HG03280 (cell line): Measurements from ENCODE around the gene LRRC49.
"Not testable (repeated sequence)": the region's sequence is repeated elsewhere in the genome, so short reads cannot be mapped to it uniquely, and the experiment has no call there.

Source experiments
- ATAC-seq: cut with Tn5 transposase; IDR thresholded peaks from one replicate; pipeline ENCODE4 v1.9.1; 2021; ENCODE audit warnings: mild to moderate bottlenecking, moderate library complexity; ENCODE audit not compliant: unreplicated experiment

The LRRC49 gene

DNA sequence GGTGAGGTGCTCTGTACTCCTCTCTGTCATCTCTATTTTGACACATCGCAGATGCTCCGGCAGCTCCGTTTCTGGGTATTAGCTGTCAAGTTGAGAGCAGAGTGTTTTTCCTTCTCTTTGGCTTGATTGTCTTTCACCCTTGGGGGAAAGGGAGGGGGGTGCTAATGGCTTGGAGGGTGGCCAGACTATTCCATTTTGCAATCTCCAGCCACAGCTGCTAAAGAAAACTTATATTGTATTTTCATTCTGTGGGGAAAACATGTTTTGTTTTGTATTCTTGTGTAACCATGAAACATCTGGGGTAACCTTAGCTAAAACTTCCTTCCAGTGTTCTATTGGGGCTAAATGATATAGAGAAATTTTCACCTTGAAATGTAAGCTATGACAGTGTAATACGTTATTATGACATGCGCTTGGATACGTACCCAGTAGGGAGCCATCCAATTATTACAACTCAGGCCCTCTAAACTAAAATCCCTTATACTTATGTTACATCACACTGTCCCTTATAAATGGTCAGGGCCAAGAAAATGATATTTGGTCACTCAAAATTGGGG is 24.6 kb upstream of the LRRC49 start:
- ATAC-seq: no peak

DNA sequence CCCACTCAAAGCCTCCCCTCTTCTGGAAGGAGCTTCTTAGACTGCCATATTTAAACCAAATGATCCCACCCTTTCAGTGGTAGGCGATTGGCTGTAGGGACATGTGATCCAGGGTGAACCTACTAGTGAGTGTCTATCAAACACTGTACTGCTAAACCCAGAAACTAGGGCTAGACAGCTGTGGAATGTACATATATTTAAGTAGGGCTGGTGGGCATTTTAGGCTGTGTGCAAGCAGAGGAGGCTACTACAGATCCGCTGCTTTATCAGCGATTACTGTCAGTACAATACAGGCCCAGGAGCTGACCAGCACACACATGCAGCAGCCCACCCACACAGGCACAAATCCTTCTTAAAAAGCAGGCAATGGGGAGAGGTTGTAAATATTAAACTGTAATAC is 23.3 kb upstream of the LRRC49 start:
- ATAC-seq: no peak

DNA sequence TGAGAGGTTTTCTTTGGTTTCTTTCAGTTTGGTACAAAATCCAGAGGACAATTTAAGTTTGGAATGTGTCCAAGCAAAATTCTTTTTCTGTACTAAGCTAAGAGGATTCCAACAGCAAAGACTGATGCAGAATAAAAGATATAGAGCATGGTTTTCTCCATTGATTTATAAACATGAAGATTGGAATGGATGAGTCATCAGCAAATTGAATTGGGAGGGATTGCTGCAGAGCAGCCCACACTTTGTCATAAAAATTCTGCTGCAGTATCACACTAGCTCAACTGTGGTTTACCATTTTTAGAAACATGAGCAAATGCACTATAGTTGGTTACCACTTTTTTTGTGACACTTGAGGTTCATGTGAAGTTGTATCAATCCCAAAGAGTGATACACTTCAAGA is 22.6 kb upstream of the LRRC49 start:
- no peak for ATAC-seq

DNA sequence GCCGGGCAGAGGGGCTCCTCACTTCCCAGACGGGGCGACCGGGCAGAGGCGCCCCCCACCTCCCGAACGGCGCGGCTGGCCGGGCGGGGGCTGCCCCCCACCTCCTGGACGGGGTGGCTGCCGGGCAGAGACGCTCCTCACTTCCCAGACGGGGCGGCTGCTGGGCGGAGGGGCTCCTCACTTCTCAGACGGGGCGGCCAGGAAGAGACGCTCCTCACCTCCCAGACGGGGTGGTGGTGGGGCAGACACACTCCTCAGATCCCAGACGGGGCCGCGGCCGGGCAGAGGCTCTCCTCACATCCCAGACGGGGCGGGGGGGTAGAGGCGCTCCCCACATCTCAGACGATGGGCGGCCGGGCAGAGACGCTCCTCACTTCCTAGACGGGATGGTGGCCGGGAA is 21.1 kb upstream of the LRRC49 start:
- ATAC-seq: not testable (repeated sequence)

DNA sequence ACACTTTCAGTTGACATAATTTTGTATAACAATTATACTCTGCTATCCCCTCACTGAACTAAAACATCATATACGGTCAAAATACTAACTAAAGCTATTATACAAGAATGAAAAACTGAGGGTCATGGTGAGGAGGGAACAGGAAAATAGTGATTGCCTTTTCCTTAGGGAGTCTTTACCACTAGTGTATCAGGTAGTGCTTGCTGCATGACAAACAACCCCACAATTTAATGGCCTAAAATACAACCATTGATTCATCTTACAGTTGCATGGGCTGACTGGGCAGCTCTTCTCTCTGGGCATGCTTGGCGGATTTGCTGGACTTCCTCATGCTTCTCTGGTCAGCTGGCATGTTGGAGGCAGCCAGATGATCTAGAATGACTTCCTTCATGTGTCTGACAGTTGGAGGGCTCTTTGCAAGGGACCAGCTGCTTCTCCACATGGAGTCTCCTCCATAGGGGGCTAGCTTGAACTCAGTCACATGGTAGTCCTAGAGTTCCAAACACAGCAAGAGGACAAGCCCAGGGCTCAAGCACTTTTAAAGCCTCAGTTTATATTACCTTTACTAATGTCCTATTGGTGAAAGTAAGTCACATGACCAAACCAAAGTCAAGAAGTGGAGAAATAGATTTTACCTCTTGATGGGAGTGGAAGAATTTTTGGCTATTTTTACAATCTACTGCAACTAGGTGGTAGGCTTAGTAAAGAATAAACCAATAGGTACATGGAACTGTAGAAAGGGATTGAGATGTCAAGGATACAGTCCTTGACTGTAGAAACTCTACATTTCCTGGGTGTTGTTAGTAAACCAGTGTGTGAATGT is 19.2 kb upstream of the LRRC49 start:
- ATAC-seq: no peak

DNA sequence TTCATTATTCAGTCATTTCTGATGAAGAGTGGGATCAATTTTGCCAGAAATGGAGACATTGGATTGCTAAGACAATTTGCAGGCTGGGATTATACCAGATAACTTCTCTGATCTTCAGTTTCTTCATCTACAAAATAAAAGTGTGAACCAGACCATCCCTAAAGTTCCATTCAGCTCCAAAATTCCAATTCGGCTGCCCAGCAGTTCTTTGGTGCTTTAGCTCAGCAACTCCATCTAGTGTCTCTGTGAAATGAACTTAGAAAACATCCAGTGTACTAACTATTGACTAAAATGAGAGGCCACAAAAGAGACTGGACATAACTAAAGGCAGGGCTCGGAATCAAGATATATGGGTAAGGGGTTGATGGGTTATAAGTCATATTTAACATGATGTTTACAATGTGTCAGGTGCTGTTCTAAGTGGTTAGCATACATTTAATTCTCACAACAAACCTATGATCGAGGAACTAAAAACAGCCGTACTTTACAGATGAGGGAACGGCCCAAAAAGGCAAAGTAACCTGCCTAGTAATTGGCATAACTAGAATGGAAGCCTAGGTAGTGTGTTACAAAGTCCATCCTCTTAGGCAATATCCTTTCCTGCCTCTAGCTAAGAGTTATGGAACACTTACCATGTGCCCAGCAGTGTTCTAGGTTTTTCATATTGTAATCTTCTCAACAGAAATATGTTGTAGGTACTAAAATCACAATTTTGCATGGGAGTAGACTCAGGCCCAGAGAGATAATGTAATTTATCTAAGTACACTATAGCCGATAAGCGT is 17.4 kb upstream of the LRRC49 start:
- ATAC-seq: no peak

DNA sequence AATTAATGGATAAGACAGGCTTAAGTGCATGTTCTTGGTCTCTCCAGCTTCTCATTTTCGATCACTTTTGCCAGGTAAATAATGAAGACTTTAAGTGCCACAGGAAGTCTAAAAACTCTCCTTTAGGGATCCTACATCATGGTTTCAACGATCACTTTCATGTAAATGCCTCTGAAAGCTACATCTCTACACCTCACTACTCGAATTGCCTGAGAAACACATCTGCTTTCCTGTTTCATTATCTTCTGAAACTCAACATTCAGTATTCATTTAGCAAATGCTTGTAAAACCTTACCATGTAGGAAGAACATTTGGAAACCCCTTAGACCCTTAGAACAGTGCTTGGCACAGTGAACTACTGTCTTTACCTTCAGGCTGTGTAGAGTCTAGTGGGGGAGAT is 16.6 kb upstream of the LRRC49 start:
- no peak for ATAC-seq

DNA sequence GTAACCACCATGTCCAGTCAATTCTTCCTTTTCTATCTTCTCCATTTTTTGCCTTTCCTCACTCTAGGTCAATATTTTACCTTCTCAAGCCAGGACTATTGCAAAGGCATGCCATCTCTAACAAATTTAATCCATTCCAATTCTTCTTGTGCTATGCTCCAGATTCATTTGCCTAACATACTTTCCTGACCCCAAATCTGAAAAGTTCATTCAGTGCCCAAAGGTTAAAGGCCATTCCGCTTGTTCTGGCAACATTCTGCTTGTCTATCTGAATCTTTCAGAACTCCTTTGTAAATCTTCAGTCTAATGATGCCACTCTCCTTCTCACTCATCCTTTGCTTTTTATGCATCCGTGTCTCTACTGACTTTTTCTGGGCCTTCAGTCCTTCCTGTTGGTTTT is 15.9 kb upstream of the LRRC49 start:
- ATAC-seq: no peak

DNA sequence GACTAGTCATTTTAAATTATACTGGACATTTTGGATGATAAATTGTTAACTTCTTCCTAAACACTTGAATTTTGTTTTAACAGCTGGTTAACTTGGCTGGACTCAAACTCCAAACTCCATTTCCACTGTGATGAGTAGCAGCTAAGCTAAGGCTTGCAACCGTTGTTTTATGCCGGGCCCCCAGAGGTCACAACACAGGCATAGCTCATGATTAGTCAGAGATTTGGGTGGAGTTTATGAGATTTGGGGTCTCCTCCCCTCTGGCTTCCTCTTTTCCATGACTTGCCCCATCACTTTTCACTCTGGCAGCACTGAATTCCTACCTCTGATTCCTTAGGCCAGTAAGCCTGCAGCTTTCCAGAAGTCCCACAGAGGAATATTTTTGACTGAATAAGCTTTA is 13.2 kb upstream of the LRRC49 start:
- ATAC-seq: no peak

DNA sequence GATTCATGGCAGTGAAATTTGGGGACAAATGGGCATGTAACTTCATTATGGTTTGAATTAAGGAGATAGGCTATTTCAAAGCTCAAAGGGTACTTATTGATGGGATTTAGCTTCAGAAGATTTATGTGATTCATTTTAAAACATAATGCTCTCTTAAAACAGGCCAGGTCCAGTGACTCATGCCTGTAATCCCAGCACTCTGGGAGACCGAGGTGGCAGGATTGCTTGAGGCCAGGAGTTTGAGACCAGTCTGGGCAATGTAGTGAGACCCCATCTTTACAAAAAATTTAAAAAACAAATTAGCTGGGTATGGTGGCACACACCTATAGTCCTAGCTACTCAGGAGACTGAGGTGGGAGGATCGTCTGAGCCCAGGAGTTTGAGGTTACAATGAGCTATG is 11.8 kb upstream of the LRRC49 start:
- no peak for ATAC-seq

DNA sequence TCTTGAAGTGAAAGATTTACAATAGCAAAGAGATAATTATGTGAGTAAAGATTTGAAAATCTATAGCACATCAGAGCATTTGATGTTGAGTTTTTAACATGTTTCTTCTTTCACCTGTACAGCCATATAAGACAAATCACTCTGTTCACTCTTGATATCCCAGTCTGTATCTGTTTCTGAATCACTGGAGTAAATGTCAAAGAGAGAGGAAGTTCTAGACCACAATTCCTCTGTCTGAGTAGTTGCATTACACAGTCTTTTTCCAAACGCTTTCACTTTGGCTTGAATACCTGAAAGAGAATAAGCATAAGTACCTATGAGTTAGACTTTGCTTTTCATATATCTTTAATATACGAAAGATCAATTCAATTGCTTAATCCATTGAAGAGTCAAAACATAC is 10.3 kb upstream of the LRRC49 start:
- no peak for ATAC-seq

DNA sequence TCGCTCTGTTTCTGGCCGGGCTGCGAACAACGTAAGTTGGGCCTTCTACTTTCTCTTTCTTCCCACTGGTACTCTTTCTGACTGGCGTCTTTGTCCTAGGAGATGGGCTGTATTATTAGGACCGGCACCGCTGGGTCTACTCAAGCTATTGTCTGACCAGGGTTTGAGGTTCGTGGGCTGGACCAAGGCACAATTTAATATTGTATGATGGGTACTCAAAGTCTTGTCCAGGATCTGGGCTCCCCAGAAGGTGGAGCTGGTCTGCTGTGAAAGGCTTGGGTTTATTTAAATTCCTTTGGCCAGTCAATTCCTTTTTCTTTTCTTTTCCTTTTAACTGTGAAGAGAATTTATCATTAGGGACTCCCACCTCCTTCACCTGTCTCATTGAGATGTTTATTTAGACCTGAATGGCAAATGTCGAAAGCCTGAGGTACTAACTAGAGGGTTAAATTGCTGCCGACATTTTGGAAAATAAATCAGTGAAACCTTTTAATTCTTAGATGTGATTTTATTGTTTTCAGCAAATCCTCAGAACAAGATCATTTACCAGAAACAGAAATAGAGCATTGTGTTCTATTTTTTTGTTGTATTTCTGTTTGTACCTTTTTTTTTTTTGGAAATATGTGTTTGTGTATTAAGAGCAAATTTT is 410 bp downstream of the LRRC49 start:
- ATAC-seq: no peak

DNA sequence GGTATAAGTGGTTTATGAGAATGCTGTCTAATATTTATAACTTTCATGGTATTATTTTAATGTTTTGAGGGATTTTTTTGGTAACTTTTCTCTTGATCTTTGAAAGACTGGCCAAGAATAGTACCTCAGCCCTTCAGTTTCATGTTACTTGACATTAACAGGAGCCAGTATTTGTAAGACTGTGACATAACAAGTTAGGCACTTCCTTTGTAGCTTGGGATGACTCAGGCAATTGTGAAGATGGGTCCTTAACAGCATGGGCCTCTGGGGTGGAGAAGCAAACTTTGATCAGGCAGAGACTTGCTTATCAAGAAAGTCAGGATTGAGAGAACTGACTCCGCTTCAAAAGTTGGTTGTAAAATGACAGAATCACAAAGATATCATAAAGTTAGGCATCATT is 9.5 kb downstream of the LRRC49 start:
- ATAC-seq: no peak

DNA sequence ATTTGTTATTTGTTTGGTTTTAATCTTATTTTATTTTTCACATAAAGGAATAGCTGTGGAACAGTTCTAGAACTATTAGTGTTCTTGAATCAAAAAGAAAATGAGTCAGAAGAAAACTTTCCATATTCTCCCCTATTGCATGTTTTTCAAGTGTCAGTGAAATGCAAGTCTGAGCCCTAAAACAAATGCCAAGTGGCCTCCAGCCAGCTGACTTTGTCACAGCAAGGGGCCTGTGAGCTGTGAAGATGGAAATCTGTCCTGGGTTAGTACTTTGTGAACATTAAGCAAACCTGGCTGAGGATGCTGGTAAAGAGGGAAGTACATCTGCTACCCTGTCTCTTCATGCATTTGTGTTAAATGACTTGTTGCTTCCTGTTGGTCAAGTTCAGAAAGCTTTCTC is 14.2 kb downstream of the LRRC49 start:
- ATAC-seq: no peak

DNA sequence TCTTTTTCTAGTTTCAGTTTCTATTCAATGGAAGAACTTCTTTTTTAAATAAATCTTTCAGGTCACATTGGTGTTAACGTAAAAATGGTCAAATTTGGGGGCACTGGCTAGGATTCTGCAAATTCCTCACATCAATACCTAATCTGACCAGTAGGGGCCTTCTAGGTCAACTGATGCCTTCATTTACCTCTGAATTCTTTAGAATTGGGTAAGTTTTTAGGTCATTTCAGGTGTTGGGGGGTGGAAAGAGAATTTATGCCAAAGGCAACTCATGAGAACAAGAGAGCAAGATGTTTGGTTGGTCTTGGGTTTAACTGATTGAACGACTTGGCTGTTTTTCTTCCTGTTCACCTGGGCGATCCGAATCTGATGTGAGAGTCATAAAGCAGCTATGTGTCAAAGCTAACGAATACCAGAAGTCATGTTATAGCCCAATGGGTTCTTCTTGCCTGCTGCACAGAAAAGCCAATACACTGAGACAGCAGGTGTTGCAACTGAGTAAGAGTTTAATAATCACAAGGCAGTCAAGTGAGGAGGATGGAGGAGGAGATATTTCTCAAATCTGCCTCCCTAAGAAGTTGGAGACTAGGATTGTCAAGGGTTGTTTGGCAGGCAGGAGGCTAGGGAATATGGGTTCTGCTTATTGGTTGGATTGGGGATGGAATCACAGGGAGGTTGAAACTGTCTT is 15.3 kb downstream of the LRRC49 start:
- ATAC-seq: no peak

DNA sequence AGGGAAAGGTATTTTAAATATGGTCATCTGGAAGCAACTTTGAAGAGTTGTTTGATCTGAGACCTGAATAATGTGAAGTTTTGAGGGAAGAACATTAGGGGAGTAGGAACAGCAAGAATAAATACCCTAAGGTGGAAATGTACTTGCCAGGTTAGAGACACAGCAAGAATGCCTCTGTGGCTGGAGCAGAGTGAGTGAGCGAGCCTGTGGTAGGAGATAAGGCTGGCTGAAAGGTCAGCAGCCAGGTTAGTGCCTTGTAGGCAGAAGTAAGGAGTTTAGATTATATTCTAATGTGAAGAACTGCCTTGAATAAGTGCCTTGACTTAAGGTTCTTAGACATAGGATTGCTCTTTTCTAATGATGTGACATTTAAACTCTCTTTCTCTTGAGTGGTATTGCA is 18.3 kb downstream of the LRRC49 start:
- ATAC-seq: no peak

DNA sequence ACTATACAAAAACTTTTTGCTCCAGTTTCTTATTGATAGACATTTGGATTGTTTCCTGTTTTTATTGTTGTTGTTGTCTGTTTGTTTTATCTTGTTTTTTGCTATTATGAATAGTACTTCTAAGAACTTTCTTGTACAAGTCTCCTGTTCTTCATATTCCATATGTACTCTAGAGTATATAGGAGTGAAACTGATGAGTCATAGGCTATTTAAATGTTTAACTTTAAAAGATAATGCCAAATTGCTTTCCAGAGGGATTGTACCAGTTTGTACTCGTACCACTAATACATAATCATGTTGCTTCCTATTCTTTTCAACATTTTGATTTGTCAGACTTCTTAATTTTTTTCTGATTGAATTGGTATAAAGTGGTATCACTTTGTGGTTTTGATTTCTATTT is 19.6 kb downstream of the LRRC49 start:
- ATAC-seq: no peak

DNA sequence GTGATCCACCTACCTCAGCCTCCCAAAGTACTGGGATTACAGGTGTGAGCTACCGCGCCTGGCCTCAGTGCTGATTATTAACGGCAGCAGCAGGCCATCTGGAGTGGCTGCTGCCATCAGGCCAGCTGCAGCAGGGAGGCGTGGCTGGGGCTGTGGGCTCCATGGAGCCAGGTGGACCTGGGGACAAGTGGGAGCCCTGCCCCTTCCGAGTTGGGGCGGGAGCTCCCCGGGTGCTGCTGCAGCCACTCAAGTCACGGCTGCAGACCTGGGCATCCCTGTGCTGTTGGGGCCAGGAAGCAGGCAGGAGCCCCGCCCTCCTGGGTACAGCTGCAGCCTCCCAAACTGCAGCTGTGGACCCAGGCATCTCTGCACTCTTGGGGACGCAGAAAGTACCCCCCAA is 23.9 kb downstream of the LRRC49 start:
- no peak for ATAC-seq

DNA sequence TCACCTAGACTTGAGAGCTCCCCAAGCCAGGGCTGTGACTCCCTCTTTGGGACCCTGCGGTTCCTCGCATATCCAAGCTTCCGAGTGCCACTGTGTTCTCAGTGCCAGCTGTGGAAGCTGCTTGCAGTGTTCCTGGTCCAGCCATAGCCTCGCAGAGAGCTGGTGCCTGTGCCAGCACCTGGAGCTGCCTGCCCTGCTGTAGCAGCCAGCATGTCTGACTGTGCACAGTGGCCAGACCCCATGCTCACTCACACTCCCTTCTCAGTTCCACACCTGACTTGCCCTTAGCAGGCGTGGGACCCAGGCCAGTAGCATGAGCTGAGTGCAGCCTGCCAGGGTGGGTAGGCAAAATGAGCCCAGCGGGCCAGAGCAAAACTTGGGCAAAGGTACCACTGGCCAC is 25.3 kb downstream of the LRRC49 start:
- no peak for ATAC-seq

DNA sequence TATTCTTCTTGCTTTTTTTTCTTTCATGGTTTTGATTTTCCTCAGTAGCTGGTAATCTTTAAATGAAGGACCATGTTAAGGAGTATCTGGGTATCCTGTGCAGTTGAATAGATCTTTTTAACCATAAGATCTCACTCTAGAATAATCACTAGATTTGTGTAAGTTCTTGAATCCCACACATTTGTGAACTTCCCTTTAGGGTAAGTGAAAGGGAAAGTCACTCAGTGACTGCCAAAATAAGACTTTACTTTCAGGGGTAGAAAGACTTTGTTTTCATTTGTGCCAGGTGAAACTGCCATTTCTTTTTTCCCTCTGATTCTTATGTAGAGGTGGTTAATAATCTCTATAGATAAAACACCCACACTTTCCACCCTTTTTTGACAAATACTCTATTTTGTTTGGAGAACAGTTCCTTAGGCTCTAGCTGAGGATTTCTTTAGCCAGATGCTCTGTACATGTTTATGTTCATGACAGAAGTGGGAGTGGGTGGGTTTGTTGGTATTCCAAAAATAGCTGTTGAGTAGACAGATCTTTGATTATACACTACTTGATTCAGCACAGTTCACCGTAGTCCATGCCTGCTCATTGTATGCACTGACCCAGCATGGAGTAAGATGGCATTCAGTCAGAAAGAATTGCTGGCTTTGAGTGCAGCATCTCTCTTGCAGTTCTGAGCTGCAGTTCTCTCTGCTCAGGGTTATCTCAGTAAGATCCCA is 28.5 kb downstream of the LRRC49 start:
- no peak for ATAC-seq
